H7 (cell line): ENCODE results near the gene GP1BA. TPM values are rescaled to one million over a fixed set of nuclear protein-coding genes. Genes with fewer than 3 reads are reported as not detected.

Experiments used
- DNase-seq: peaks from one replicate; pipeline ENCODE4 v3.0.0; 2012
- H3K27me3 ChIP-seq: 2 replicates; pipeline ENCODE4 v1.6.0; 2011; ENCODE audit warnings: mild to moderate bottlenecking, low read length; ENCODE audit not compliant: control insufficient read depth, insufficient read depth
- H3K36me3 ChIP-seq: replicated peaks from 2 replicates; pipeline ENCODE4 v1.5.1; 2011; ENCODE audit warnings: low read length; ENCODE audit not compliant: control insufficient read depth, insufficient read depth
- H3K4me3 ChIP-seq: 2 replicates; pipeline ENCODE4 v1.5.1; 2011; ENCODE audit warnings: low read depth, mild to moderate bottlenecking, control low read depth, low read length, moderate library complexity; ENCODE audit not compliant: insufficient read depth
- total RNA-seq: library from RNA; depleted of rRNA; stranded (reverse); fragments of >200 nt; shearing (Covaris generic); gene quantifications from 2 replicates; pipeline ENCODE4 v1.2.3, GENCODE V29; 2014

Gene GP1BA
- total RNA-seq, 1 experiment from 2014 or later = not detected

GRCh38 chr17:4960279-4960922 lies 28.3 kb downstream of the GP1BA start:
- H3K4me3 ChIP-seq = no peak overlapping the region
- no peaks in the 10 kb centered on the region for H3K27me3 ChIP-seq
- H3K36me3 ChIP-seq = peaks cover 2% of the 10 kb centered on the region; the same call in 1 of the 2 replicates
- DNase-seq = peak; percentile 60

GRCh38 chr17:4965311-4965986 lies 33.4 kb downstream of the GP1BA start:
- no peaks in the 10 kb centered on the region; the same call in 1 of the 2 replicates for H3K36me3 ChIP-seq
- DNase-seq = no peak
- H3K4me3 ChIP-seq = no peak overlapping the region
- no peaks in the 10 kb centered on the region for H3K27me3 ChIP-seq

- H3K27me3 ChIP-seq = no peaks in the 10 kb centered on the region
- peaks cover 4% of the 10 kb centered on the region for H3K36me3 ChIP-seq
- H3K4me3 ChIP-seq = peak overlapping the region; percentile 87
- DNase-seq = peak; percentile 98
These were observed 34.9 kb downstream of the GP1BA start for GRCh38 chr17:4966844-4967538.

- Histone ChIP-seq H3K36me3 (peaks cover 4% of the 10 kb centered on the region), H3K27me3 (peaks cover 4% of the 10 kb centered on the region; the same call in 1 of the 2 replicates), H3K4me3 (peak within 1 kb of the TSS; percentile 87)
- peak; percentile 98 for DNase-seq
These were observed 35.7 kb downstream of the GP1BA start, which contains the start of gene SPAG7 for GRCh38 chr17:4967539-4968485. SPAG7 (minus strand) TSS chr17:4967817; CDS start chr17:4967804, 13 bp downstream.

GRCh38 chr17:4968486-4969046 lies 36.5 kb downstream of the GP1BA start:
- peaks cover 4% of the 10 kb centered on the region for H3K36me3 ChIP-seq
- DNase-seq = peak; percentile 78
- peak overlapping the region; percentile 87 for H3K4me3 ChIP-seq
- H3K27me3 ChIP-seq = peaks cover 10% of the 10 kb centered on the region; the same call in 1 of the 2 replicates

GRCh38 chr17:4969047-4969550 lies 37.0 kb downstream of the GP1BA start:
- peak; percentile 66 for DNase-seq
- peak overlapping the region; percentile 87 for H3K4me3 ChIP-seq
- H3K36me3 ChIP-seq = peaks cover 4% of the 10 kb centered on the region
- peaks cover 14% of the 10 kb centered on the region; the same call in 1 of the 2 replicates for H3K27me3 ChIP-seq

GRCh38 chr17:4969551-4970173 lies 37.6 kb downstream of the GP1BA start:
- DNase-seq = no peak
- Histone ChIP-seq H3K36me3 (peaks cover 4% of the 10 kb centered on the region), H3K4me3 (peak overlapping the region; percentile 87; the same call in 1 of the 2 replicates), H3K27me3 (peaks cover 19% of the 10 kb centered on the region; the same call in 1 of the 2 replicates)

GRCh38 chr17:4970273-4970672 lies 38.2 kb downstream of the GP1BA start:
- Histone ChIP-seq H3K4me3 (no peak overlapping the region), H3K27me3 (peaks cover 22% of the 10 kb centered on the region; the same call in 1 of the 2 replicates), H3K36me3 (peaks cover 4% of the 10 kb centered on the region)
- no peak for DNase-seq

GRCh38 chr17:4971826-4972225 lies 39.7 kb downstream of the GP1BA start:
- DNase-seq = no peak
- Histone ChIP-seq H3K4me3 (no peak overlapping the region), H3K27me3 (peaks cover 22% of the 10 kb centered on the region; the same call in 1 of the 2 replicates), H3K36me3 (peaks cover 4% of the 10 kb centered on the region)

GRCh38 chr17:4972322-4972721 lies 40.2 kb downstream of the GP1BA start:
- H3K36me3 ChIP-seq = peaks cover 4% of the 10 kb centered on the region
- no peak overlapping the region for H3K4me3 ChIP-seq
- peaks cover 24% of the 10 kb centered on the region; the same call in 1 of the 2 replicates for H3K27me3 ChIP-seq
- peak; percentile 61 for DNase-seq

- peak; percentile 83 for DNase-seq
- H3K36me3 ChIP-seq = peaks cover 6% of the 10 kb centered on the region
- peaks cover 25% of the 10 kb centered on the region; the same call in 1 of the 2 replicates for H3K27me3 ChIP-seq
- no peak overlapping the region for H3K4me3 ChIP-seq
These were observed 40.7 kb downstream of the GP1BA start for GRCh38 chr17:4972752-4973151.

- no peak for DNase-seq
- Histone ChIP-seq H3K4me3 (no peak overlapping the region), H3K27me3 (peaks cover 30% of the 10 kb centered on the region; the same call in 1 of the 2 replicates), H3K36me3 (peaks cover 6% of the 10 kb centered on the region)
These were observed 41.4 kb downstream of the GP1BA start for GRCh38 chr17:4973256-4974114.
